Astrocyte (in vitro differentiated cells and primary cell): ENCODE results near the gene PSD.

Experiments
- EZH2 ChIP-seq: IDR thresholded peaks from 2 replicates; pipeline ENCODE4 v1.6.1; 2012; ENCODE audit warnings: mild to moderate bottlenecking, low read length, inconsistent platforms; ENCODE audit not compliant: insufficient read depth
- TF ChIP-seq, protein P1 (sequence below): IDR thresholded peaks from 2 replicates; pipeline ENCODE4 v1.5.1; 2011; ENCODE audit warnings: low read depth, mild to moderate bottlenecking, inconsistent platforms, low read length, moderate library complexity; ENCODE audit not compliant: insufficient read depth

DNA sequence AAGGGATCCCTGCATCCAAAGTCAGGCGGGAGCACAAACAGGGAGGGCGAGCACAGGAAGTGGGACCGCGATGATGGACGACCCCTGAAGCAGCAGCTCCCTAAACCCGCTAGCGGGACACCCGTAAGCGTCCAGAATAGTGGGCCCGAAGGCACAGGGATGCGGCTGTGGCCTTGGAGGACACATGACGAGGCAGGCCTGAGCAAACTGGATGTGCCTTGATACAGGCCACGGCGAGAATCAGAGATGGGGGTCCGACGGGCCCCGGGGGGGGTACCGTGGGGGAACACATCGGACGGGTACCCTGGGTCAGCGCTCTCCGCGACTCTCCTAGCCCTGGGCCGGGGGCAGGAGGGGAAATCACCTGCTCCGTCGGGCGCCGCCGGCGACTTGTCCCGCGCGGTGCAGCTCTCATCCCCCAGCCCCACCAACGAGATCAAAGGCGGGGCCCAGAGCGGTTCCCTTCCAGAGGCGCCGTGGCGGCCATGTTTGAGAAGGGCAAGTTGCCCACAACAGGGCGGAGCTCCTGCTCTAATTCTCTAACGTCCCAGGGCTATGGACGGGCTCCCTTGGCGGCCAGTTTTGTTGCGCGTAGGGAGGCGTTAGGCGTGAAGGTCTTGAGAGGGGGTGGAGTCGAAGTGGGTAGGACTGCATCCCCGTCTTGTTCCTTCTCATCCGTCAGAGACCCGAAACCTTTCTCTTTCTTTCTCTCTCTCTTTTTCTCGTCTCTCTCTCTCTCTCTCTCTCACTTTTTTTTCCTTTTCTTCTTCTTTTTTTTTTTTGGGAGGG lies 13.8 kb upstream of the PSD start, which contains the start of gene CUEDC2:
- TF ChIP-seq, protein P1, sequence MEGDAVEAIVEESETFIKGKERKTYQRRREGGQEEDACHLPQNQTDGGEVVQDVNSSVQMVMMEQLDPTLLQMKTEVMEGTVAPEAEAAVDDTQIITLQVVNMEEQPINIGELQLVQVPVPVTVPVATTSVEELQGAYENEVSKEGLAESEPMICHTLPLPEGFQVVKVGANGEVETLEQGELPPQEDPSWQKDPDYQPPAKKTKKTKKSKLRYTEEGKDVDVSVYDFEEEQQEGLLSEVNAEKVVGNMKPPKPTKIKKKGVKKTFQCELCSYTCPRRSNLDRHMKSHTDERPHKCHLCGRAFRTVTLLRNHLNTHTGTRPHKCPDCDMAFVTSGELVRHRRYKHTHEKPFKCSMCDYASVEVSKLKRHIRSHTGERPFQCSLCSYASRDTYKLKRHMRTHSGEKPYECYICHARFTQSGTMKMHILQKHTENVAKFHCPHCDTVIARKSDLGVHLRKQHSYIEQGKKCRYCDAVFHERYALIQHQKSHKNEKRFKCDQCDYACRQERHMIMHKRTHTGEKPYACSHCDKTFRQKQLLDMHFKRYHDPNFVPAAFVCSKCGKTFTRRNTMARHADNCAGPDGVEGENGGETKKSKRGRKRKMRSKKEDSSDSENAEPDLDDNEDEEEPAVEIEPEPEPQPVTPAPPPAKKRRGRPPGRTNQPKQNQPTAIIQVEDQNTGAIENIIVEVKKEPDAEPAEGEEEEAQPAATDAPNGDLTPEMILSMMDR, result no peak
- no peak for TF ChIP-seq EZH2
